HEK293T (cell line): ENCODE results near the gene PITX1.
"Not testable (repeated sequence)": the region's sequence is repeated elsewhere in the genome, so short reads cannot be mapped to it uniquely, and the experiment has no call there.

ENCODE experiments used
- BHLHE40 ChIP-seq: fragments of 450-650 bp; IDR thresholded peaks from 2 replicates; pipeline ENCODE4 v1.6.1; 2016; ENCODE audit warnings: mild to moderate bottlenecking, moderate library complexity, borderline replicate concordance
- ELF4 ChIP-seq: fragments of 450-650 bp; IDR thresholded peaks from 2 replicates; pipeline ENCODE4 v1.6.1; 2017; ENCODE audit warnings: antibody characterized with exemption
- FOXK2 ChIP-seq: fragments of 450-650 bp; IDR thresholded peaks from 2 replicates; pipeline ENCODE4 v1.6.1; 2016; ENCODE audit warnings: mild to moderate bottlenecking

DNA sequence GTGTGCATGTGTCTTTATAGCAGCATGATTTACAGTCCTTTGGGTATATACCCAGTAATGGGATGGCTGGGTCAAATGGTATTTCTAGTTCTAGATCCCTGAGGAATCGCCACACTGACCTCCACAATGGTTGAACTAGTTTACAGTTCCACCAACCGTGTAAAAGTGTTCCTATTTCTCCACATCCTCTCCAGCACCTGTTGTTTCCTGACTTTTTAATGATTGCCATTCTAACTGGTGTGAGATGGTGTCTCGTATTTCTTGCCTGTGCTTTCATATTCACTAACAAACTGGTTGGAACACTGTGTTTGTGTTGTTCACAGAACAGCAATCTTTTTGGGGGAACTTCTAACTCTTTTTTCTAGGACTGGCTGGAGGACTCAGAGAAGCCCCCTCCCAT lies 49.3 kb upstream of the PITX1 start:
- TF ChIP-seq ELF4, FOXK2, BHLHE40: not testable (repeated sequence)
